Measurements from ENCODE around the gene GPD2.
A peak's percentile ranks its signal among the peaks of the same experiment; 100 is the strongest.

Gene GPD2

DNA sequence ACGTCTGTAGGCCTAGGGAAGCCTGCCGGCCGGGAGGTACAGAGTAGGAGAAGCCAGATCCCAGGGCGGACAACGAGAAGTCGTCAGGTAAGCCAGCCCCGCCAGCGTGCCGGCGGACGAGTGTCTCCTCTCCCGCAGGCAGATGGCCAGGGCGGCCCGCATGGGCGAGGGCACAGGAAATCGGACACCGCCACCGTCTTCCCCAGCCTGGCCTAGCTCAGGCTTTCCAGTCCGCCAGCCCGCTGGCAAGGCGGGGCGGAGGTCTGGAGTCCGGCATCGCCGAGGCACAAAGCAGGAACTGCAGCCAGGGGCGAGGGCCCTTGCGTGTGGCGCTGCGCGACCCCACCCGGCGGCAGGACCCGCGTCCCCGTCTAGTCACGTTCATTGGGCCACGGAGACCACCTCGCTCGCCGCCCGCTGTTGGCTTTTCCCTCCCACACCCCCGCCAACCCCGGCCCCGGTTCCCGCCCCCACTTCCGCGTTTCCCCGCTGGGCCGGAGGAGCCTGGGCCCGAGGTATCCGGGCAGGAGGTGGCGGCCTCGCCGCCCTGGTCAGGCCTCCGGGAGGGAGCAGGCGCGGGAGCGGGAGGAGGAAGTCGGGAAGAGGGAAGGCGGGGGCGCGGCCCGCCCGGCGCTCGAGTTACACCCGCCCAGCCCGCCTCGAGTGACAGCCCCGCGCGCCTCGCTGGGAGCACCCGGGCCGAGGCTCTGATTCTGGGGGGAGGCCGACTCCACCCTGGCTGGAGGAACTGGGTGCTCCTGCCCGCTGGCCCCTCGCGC is at the start of gene GPD2:
Gene GPD2 (plus strand): TSS at position 662 of the 779 bp plus-strand sequence. CDS start 39,727 bp downstream, outside the sequence.
- peak; percentile 76 for DNase-seq (ENCODE audit: low spot score)
- peak within 1 kb of the TSS; percentile 96 for H3K27ac ChIP-seq
- CTCF ChIA-PET = interaction anchor here (0.7 to 1.2 kb wide), 2 partner anchors 31 to 247 kb away, joined by 3 read pairs; no protein-coding TSS in a partner anchor
- TF ChIP-seq, protein P1, sequence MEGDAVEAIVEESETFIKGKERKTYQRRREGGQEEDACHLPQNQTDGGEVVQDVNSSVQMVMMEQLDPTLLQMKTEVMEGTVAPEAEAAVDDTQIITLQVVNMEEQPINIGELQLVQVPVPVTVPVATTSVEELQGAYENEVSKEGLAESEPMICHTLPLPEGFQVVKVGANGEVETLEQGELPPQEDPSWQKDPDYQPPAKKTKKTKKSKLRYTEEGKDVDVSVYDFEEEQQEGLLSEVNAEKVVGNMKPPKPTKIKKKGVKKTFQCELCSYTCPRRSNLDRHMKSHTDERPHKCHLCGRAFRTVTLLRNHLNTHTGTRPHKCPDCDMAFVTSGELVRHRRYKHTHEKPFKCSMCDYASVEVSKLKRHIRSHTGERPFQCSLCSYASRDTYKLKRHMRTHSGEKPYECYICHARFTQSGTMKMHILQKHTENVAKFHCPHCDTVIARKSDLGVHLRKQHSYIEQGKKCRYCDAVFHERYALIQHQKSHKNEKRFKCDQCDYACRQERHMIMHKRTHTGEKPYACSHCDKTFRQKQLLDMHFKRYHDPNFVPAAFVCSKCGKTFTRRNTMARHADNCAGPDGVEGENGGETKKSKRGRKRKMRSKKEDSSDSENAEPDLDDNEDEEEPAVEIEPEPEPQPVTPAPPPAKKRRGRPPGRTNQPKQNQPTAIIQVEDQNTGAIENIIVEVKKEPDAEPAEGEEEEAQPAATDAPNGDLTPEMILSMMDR (conservative IDR thresholded peaks at IDR 0.05; ENCODE audit: low read depth) = no peak
- POLR2A ChIA-PET (ENCODE audit: low non-redundant PET) = interaction anchor here (1.1 kb wide), 1 partner anchor 102 kb away, joined by 8 read pairs; no protein-coding TSS in a partner anchor

DNA sequence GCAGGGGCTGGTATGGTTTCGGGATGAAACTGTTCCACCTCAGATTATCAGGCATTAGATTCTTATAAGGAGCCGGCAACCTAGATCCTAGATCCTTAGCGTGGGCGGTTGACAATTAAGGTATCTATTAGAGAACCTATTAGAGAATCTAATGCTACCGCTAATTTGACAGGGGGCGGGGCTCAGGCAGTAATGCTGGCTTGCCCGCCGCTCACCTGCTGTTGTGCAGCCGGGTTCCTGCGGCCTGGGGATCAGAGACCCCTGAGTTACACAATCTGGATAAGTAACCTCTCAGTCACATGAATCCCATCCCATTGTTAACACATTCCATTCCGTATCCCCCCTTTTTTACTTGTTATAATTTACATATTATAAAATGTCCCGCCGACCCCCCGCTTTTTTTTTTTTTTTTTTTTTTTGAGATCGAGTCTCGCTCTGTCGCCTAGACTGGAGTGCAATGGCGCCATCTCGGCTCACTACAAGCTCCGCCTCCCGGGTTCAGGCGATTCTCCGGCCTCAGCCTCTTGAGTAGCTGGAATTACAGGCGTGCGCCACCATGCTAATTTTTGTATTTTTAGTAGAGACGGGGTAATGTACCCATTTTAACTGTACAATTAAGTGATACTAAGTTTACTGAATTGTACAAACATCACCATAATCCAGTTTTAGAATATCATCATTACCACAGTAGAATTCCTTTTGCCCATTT is 42.0 kb upstream of the GPD2 start:
- POLR2A ChIA-PET (ENCODE audit: low non-redundant PET) = interaction anchor here (0.6 to 0.7 kb wide), 2 partner anchors 51 to 249 kb away, joined by 4 to 6 read pairs; no protein-coding TSS in a partner anchor
- CTCF ChIA-PET = interaction anchor here (0.6 kb wide), 1 partner anchor 17 kb away, joined by 3 read pairs; no protein-coding TSS in a partner anchor

DNA sequence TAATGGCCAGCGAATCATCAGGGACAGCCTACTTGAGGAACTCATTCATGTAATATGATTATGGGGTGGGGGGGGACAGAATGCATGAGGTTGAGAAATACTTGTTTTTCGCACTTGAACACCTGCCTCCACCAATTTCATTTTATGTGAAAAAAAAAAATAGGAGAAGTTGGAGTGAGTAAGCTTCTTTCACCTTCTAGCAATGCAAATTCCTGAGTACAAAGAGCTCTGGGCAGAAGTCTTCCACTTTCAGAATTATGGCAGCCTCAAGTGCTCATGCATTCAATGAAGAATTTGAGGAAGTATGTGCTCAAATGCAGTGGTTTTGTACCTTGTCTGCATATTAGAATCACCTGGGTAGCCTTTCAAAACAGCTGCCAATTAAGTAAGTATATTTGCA is 40.1 kb upstream of the GPD2 start:
- H3K27ac ChIP-seq = no peak overlapping the region
- ChIA-PET POLR2A (ENCODE audit: low non-redundant PET) (no interaction called here), CTCF (interaction anchor here (0.7 kb wide), 2 partner anchors 44 to 348 kb away, joined by 4 to 6 read pairs; no protein-coding TSS in a partner anchor)
- no peak for DNase-seq (ENCODE audit: low spot score)
- TF ChIP-seq, protein P1 (conservative IDR thresholded peaks at IDR 0.05; ENCODE audit: low read depth) = no peak

More for the DNA sequence above, 42.0 kb upstream of the GPD2 start:
- TF ChIP-seq, protein P1 (conservative IDR thresholded peaks at IDR 0.05; ENCODE audit: low read depth) = no peak
- no peak for DNase-seq (ENCODE audit: low spot score)
- H3K27ac ChIP-seq = no peak overlapping the region

DNA sequence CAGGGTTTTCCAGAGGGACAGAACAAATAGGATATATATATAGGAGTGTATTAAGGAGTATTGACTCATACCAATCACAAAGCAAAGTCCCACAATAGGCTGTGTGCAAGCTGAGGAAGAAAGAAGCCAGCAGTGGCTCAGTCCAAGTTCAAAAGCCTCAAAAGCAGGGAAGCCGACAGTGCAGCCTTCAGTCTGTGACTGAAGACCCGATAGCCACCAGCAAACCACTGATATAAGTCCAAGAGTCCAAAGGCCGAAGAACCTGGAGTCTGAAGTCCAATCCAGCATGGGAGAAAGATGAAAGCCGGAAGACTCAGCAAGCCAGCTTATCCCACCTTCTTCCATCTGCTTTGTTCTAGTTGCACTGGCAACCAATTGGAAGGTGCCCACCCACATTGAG is 39.0 kb upstream of the GPD2 start:
- ChIA-PET POLR2A (ENCODE audit: low non-redundant PET) (no interaction called here), CTCF (no interaction called here)
- H3K27ac ChIP-seq = no peak overlapping the region
- DNase-seq (ENCODE audit: low spot score) = no peak
- TF ChIP-seq, protein P1 (conservative IDR thresholded peaks at IDR 0.05; ENCODE audit: low read depth) = no peak

DNA sequence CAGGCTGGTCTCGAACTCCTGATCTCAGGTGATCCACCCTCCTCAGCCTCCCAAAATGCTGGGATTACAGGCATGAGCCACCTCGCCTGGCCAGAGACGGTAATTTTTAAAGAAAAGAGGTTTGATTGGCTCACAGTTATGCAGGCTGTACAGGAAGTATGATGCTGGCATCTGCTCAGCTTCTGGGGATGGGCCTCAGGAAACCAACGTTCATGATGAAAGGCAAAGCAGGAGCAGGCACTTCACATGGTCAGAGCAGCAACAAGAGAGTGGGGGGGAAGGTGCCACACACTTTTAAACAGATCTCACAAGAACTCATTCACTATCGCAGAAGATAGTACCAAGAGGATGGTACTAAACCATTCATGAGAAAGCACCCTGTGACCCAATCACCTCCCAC is 38.0 kb upstream of the GPD2 start:
- DNase-seq (ENCODE audit: low spot score) = no peak
- CTCF ChIA-PET = no interaction called here
- TF ChIP-seq, protein P1 (conservative IDR thresholded peaks at IDR 0.05; ENCODE audit: low read depth) = no peak
- H3K27ac ChIP-seq = no peak overlapping the region
- POLR2A ChIA-PET (ENCODE audit: low non-redundant PET) = no interaction called here

DNA sequence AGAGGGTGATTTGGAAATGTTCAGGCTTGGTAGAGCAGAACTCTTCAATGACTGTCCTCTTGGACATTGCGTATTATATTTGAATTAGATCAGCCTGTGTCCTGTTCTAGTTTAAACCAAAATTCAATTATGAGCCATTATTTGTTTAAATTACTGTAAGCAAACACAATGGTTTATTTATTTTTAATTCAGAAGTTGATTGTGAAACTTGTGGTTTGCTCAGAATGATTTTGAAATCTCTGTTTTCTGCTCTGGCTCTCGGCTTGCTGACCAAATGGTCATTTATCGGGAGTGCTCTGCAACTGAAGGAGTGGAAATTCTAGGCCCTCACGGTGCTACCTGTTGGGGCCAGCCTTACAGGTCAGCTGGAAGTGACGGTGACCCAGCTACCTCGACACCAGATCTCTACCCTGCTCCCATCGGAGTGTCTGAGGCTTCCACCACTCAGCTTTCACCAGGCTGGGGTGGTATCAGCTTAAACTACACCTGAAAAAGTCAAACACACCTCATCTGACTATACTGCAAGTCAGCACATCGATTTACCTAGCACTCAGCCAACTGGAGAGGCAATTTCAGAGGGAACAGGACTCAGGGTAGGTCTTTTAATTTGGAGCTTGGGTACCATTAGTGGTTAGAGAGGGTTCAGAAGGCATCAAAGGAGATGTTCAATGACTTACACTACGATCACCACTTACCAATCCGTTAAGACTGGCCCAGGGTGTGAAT is 36.8 kb upstream of the GPD2 start:
- DNase-seq (ENCODE audit: low spot score) = peak; percentile 4
- POLR2A ChIA-PET (ENCODE audit: low non-redundant PET) = interaction anchor here (0.5 kb wide), 1 partner anchor 179 kb away, joined by 5 read pairs; no protein-coding TSS in a partner anchor
- CTCF ChIA-PET = interaction anchor here (0.7 to 1.2 kb wide), 4 partner anchors 10 to 237 kb away, joined by 3 read pairs; no protein-coding TSS in a partner anchor
- TF ChIP-seq, protein P1 (conservative IDR thresholded peaks at IDR 0.05; ENCODE audit: low read depth) = no peak
- H3K27ac ChIP-seq = peak overlapping the region; percentile 56; the same call in 1 of the 2 replicates
